T-helper 9 cell (primary cell): ENCODE measurements around the gene C1orf35.
A peak's percentile ranks its signal among the peaks of the same experiment; 100 is the strongest.
"Not testable (repeated sequence)": the region's sequence is repeated elsewhere in the genome, so short reads cannot be mapped to it uniquely, and the experiment has no call there.

Experiments used
- DNase-seq: peaks from one replicate; pipeline ENCODE4 v3.0.0-alpha.2; 2020

Gene C1orf35

GRCh38 chr1:228142155-228142691 is 39.1 kb upstream of the C1orf35 start:
- no peak for DNase-seq

- DNase-seq = no peak
These were observed 38.3 kb upstream of the C1orf35 start for GRCh38 chr1:228141226-228142044.

- no peak for DNase-seq
These were observed 37.6 kb upstream of the C1orf35 start for GRCh38 chr1:228140724-228141225.

- DNase-seq = peak; percentile 99
These were observed 37.0 kb upstream of the C1orf35 start, which contains the start of gene GUK1 for GRCh38 chr1:228139931-228140723. GUK1 (plus strand) TSS chr1:228140279; CDS start chr1:228140303, 24 bp downstream.

DNA sequence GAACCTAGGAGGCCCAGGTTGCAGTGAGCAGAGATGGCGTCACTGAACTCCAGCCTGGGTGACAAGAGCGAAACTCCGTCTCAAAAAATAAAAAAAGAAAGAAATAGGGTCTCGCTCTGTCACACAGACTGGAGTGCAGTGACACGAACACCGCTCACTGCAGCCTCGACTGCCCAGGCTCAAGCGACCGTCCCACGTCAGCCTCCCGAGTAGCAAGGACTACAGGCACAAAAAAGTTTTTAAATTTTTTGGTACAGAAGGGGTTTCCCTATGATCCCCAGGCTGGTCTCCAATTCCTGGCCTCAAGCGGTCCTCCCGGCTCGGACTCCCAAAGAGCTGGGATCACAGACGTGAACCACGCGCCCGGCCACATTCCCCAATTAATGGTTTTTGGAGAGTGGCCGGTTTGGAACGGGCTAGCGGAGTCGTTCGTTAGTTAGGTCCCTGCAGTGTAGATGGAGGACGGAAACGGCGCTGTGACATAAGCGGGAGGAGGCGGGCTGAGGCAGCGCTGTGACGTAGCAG is 36.3 kb upstream of the C1orf35 start:
- DNase-seq = no peak

DNA sequence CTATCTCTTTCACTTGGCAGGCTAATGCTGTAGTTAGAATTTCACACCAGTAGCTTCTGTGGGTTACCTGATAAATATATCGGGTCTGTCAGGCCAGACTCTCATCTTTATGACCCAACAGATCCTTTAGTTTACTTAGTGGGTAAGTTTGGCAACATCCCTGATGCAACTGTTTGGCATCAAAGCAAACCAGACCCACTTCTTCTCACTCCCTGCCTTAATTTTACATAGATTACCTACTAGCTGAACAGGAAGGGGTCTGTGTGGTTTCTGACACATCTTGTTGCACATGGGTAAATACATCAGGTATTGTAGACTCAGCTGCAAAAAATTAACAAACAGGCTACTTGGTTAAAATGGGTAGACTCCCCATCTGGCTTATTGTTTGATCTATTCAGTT is 33.8 kb upstream of the C1orf35 start:
- DNase-seq = no peak

DNA sequence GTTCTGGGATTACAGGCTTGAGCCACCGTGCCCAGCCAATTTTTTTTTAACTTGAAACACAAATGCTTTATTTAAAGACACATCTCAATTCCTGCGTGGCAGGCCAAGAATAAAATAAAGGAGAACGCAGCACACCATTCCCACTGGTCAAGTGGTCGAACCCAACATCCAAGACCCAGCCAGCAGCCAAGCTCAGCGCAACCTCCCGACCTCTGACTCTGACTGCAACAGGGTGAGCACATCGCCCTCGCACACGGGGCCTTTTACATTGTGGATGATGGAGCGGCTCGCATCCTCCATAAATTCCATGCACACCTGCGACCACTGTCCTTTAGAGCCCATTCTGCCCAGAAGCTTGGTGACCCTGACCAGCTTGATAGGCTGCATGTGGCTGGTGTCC is 31.5 kb upstream of the C1orf35 start:
- DNase-seq = no peak

DNA sequence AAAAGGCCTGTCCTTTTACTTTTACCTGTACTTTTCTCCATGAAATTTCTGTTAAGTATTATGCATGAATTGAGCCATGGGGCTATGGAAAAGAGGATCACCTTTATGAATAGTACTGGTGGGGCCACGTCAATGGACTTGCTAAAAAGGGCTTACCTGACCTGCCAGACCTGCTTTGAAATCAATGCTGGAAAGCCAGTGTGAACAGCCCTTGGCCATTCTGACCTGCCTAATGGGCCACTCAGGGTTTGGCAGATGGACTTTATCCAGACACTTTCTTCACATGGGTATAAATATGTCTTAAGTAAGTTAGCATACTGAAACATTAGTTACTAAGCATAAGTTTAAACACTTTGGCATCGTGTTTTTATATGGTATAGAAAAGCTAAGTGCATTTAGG is 28.6 kb upstream of the C1orf35 start:
- DNase-seq = no peak

GRCh38 chr1:228125185-228125584 is 22.1 kb upstream of the C1orf35 start:
- DNase-seq = no peak

- no peak for DNase-seq
These were observed 20.4 kb upstream of the C1orf35 start for GRCh38 chr1:228123505-228123904.

DNA sequence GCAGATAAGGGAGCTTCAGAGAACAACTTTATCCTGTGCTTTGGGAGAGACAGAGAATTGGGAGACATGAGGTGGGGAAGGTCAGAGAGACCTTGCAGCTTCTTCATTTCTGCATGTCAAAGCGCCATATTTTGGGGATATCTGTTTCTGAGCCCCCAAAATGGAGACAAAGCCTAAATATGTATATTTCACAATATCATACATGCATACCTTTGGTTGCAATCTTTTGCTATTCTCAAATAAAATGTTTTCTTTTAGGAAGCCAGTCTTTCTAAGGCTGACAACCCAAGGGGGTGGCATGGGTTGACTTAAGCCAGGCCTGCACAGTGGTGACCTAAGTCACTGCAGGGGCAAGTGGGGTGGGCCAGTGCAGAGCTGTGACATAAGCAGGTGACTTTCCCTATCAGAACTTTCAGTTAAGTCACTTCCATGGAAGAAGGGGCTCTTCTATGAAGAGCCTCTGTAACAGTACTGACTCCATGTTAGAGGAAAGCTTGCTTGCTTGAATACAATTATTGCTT is 19.9 kb upstream of the C1orf35 start:
- DNase-seq = no peak

DNA sequence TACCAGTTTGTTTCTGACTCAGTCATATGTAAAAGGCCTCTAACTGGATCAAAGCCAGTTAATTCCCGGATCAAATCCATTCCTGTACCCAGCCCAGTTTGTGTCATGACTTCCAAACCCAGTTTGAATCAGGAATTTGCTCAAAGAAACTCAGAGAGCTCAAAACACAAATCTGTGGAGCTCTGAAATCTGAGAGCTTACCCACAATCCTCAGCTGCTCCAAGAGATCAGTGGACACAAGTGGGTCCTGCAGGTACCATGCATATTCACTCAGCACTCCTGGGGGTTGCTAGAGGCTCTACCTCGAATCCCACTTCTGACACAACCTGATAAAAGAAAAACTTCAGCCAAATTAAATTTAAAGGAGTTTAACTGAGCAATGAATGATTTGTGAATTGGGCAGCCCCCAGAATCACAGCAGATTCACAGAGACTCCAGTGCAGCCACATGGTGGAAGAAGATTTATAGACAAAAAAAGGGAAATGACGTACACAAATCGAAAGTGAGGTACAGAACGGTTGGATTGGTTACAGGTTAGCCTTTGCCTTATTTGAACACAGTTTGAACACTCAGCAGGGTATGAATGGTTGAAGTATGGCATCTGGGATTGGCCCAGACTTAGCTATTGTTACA is 17.8 kb upstream of the C1orf35 start:
- no peak for DNase-seq

GRCh38 chr1:228120351-228120750 is 17.2 kb upstream of the C1orf35 start:
- no peak for DNase-seq

- DNase-seq = no peak
These were observed 14.9 kb upstream of the C1orf35 start for GRCh38 chr1:228118040-228118439.

GRCh38 chr1:228117335-228117734 is 14.2 kb upstream of the C1orf35 start:
- DNase-seq = no peak

GRCh38 chr1:228114827-228115226 is 11.7 kb upstream of the C1orf35 start:
- DNase-seq = no peak

DNA sequence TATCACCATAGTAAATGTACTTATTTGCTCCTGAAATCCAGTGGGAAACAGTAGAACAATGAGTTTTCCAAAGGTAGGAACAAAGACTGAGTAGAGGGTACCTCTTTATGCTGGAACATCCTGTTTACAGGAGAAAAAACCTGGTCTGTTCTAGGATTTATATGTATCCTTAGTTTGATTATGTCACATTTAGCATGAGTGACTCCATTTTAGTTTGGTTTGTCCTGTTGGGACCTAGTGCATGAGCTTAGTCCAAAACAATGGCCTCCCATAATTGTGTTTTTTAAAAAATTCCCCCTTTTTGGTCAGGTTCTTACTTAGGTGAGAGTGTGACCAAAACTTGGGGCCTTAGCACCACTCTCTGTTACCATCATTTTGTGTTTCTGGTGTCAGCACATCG is 9.5 kb upstream of the C1orf35 start:
- no peak for DNase-seq

DNA sequence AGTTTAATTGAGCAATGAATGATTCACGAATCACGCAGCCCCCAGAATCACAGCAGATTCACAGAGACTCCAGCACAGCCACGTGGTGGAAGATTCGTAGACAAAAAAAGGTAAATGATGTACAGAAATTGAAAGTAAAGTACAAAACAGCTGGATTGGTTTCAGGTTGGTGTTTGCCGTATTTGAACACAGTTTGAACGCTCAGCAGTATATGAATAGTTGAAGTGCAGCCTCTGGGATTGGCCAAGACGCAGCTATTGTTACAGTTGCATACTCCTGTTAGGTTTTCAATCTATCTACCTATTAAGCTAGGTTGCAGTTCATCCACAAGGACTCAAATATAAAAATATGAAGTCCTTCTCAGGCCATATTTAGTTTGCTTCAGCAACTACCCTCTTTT is 9.0 kb upstream of the C1orf35 start:
- no peak for DNase-seq

DNA sequence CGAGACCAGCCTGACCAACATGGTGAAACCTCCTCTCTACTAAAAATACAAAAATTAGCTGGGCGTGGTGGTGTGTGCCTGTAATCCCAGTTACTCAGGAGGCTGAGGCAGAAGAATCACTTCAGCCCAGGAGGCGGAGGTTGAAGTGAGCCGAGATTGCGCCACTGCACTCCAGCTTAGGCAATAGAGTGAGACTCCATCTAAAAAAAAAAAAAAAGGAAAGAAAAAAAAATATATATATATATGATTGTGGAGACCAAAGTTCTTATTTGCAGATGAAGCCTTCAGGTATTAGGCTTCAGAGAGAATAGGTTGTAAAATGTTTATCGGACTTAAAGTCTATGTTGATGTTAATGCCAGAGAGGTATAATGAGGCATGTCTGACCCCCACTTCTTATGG is 8.2 kb upstream of the C1orf35 start:
- not testable (repeated sequence) for DNase-seq

DNA sequence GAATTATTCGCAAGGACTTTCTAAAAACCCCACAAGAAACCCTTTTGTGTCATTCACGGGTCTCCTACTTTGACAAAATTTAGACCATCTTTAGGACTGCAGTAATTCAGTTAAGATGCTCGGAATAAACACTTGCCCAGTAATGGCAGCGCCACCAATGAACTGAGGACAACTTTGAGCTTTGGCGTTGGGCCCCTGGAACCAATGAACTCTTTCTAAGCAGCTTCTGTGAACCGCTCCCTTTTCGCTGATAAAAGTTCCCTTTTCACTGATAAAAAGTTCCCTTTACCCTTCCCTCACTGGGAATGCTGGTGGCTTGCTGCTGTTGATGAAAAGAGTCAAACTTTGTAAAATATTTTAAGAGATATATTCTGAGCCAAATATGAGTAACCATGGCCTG is 7.4 kb upstream of the C1orf35 start:
- no peak for DNase-seq

GRCh38 chr1:228109962-228110488 is 6.9 kb upstream of the C1orf35 start:
- DNase-seq = no peak
